ENCODE measurements around the gene CREM. TPM values are rescaled to one million over a fixed set of nuclear protein-coding genes. Genes with fewer than 3 reads are reported as not detected.
A peak's percentile ranks its signal among the peaks of the same experiment; 100 is the strongest.

CREM gene
- total and polyA plus RNA-seq, 2 of the 4 experiments (the other 2 are of a cell fraction) = 33.2 to 40.5 TPM

DNA sequence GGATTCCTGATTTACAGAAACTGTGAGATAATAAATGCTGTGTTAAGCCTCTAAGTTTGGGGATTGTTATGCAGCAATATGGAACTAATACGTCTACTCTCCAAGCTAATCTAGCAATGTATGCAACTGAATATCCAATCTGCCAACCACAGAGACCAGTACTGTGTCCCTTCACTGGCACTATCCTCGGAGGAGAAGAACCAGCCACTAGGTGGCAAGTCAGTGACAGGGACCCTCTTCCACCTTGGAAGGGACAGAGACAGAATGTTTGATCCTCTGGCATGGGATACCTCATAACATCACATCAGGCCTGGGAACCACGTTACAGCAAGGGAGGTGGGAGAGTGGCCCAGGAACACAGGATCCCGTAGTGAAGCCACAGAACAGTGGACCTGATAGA lies 96.4 kb downstream of the CREM start (continued):
- TF ChIP-seq, protein P1, sequence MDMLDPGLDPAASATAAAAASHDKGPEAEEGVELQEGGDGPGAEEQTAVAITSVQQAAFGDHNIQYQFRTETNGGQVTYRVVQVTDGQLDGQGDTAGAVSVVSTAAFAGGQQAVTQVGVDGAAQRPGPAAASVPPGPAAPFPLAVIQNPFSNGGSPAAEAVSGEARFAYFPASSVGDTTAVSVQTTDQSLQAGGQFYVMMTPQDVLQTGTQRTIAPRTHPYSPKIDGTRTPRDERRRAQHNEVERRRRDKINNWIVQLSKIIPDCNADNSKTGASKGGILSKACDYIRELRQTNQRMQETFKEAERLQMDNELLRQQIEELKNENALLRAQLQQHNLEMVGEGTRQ (IDR thresholded peaks at IDR 0.05; ENCODE audit: low read depth, low read length) = no peak
- TF ChIP-seq FOS (IDR thresholded peaks at IDR 0.05; ENCODE audit: low read depth, low read length) = no peak

DNA sequence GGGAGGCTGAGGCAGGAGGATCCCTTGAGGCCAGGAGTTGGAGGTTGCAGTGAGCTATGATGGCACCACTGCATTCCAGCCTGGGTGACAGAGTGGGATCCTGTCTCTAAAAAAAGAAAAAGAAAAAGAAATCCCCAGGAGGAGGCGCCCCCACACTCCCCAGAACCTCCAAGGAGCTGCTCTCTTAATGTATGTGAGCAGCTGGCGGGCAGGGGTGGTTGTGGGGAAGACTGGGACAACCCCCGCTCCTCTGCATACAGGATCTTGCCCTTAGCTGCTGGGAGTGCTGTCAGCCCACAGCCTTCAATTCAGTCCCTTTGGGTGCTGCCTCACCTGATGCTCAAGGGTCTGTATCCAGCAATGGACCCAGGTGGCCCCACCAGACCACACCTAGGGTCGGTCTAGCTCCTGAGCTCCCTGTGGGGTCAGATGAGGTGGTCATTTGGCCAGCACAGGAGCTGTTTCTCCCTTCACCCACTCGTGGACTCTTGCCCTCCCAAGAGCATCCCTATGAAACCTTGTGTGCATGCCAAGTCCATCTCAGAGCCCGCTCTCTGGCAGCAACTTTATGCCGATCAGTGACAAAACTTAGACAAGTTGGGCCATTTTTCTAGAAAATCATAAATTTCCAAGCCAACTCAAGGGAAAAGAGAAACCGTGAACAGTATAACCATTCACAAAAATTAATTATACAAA lies 97.5 kb downstream of the CREM start:
- Histone ChIP-seq H3K4me2 (ENCODE audit: low read depth, low read length) (no peak overlapping the region), H3K9ac (ENCODE audit: low read depth, low read length) (no peak overlapping the region), H3K4me3 (ENCODE audit: insufficient read depth, low read depth, low read length) (no peak overlapping the region), H3K14ac (replicated peaks; ENCODE audit: low read depth, low read length) (no peak overlapping the region), H3K56ac (ENCODE audit: extremely low read depth, insufficient read depth, low read length) (no peak overlapping the region), H3K27me3 (ENCODE audit: control insufficient read depth, insufficient read depth, low read length) (no peaks in the 10 kb centered on the region), H3K27ac (ENCODE audit: insufficient read depth, low read length) (no peak overlapping the region), H4K8ac (ENCODE audit: low read depth in 2 of 2, low read length in 2 of 2) (no peak overlapping the region), H2BK20ac (ENCODE audit: low read depth, low read length) (no peak overlapping the region), H2AFZ (replicated peaks; ENCODE audit: low read length, poor library complexity) (peak overlapping the region; percentile 41), H3K9me3 (ENCODE audit: control insufficient read depth, insufficient read depth, low read length) (no peaks in the 10 kb centered on the region), H2BK5ac (ENCODE audit: low read depth, low read length, poor library complexity, severe bottlenecking) (no peak overlapping the region), H3K79me1 (ENCODE audit: low read depth in 1 of 2, low read length in 2 of 2) (no peaks in the 10 kb centered on the region), H2BK15ac (ENCODE audit: low read depth, low read length) (no peak overlapping the region), H2BK120ac (ENCODE audit: low read depth, low read length) (no peak overlapping the region), H3K36me3 (ENCODE audit: control insufficient read depth, insufficient read depth, low read length) (no peaks in the 10 kb centered on the region), H4K20me1 (ENCODE audit: insufficient read depth, low read length) (no peaks in the 10 kb centered on the region), H3K4me1 (ENCODE audit: control insufficient read depth, insufficient read depth, low read length) (no peaks in the 10 kb centered on the region), H3K18ac (ENCODE audit: low read depth, low read length) (no peak overlapping the region), H3K4ac (ENCODE audit: low read depth, low read length) (no peak overlapping the region), H2AK9ac (replicated peaks; ENCODE audit: low read depth, low read length, poor library complexity) (peak overlapping the region; percentile 67), H4K5ac (ENCODE audit: low read depth, low read length) (no peak overlapping the region), H2AK5ac (ENCODE audit: low read depth, low read length) (no peak overlapping the region), H3K9me1 (ENCODE audit: insufficient read depth, low read length) (no peaks in the 10 kb centered on the region), H3K23ac (ENCODE audit: low read depth, low read length) (no peak overlapping the region), H4K91ac (ENCODE audit: insufficient read depth, low read depth, low read length) (no peak overlapping the region)
- DNase-seq (no peak), ATAC-seq (ENCODE audit: low read depth) (no peak)
- no TSS peak for BruUV-seq (replicated peaks)
- intact Hi-C loops (cut with micrococcal nuclease) (no loop called here), dilution Hi-C loops (cut with HindIII; ENCODE audit: low sequenced_read_pairs, unreplicated experiment) (no loop called here), in situ Hi-C loops (cut with MboI; ENCODE audit: low sequenced_read_pairs) (no loop called here)
- WGBS, 2 experiments (ENCODE audit: extremely low coverage in 2 of 2, insufficient read length in 1 of 2) = no CpG with 5 or more reads among the region's 8 CpGs
- ChIA-PET CTCF (interaction anchor here (0.6 kb wide), 1 partner anchor 526 kb away, joined by 3 read pairs; no protein-coding TSS in a partner anchor), POLR2A (ENCODE audit: unreplicated experiment) (no interaction called here)
- TF ChIP-seq NFE2L2 (IDR thresholded peaks at IDR 0.05; ENCODE audit: low read depth, low read length) (no peak), ELK1 (IDR thresholded peaks at IDR 0.05; ENCODE audit: borderline replicate concordance, low read depth, low read length) (no peak), POLR2A (IDR thresholded peaks at IDR 0.05; ENCODE audit: low read depth, low read length) (no peak), RCOR1 (IDR thresholded peaks at IDR 0.05; ENCODE audit: insufficient replicate concordance, low read length) (no peak), MAZ (IDR thresholded peaks at IDR 0.05; ENCODE audit: borderline replicate concordance, low read depth, low read length) (no peak), MXI1 (IDR thresholded peaks at IDR 0.05; ENCODE audit: borderline replicate concordance, low read depth, low read length) (no peak), CHD1 (IDR thresholded peaks at IDR 0.05; ENCODE audit: low read depth, low read length) (no peak), RFX5 (IDR thresholded peaks at IDR 0.05; ENCODE audit: low read depth, low read length) (no peak), BHLHE40 (IDR thresholded peaks at IDR 0.05; ENCODE audit: low read depth, low read length) (no peak), FOS (IDR thresholded peaks at IDR 0.05; ENCODE audit: low read depth, low read length) (no peak), SMC3 (IDR thresholded peaks at IDR 0.05; ENCODE audit: low read depth, low read length) (no peak), RAD21 (IDR thresholded peaks at IDR 0.05; ENCODE audit: low read length) (no peak)
- TF ChIP-seq, protein P1 (IDR thresholded peaks at IDR 0.05; ENCODE audit: low read depth, low read length) = no peak

Measured in IMR-90 (cell line).